NCI-H748 treated with DMSO at 0.1 percent for 48 hours (cell line): ENCODE results near the gene CACNG5.

Source experiments
- DNase-seq: peaks from one replicate; lab custom pipeline; 2025; lab: John Stamatoyannopoulos, UW

The CACNG5 gene

DNA sequence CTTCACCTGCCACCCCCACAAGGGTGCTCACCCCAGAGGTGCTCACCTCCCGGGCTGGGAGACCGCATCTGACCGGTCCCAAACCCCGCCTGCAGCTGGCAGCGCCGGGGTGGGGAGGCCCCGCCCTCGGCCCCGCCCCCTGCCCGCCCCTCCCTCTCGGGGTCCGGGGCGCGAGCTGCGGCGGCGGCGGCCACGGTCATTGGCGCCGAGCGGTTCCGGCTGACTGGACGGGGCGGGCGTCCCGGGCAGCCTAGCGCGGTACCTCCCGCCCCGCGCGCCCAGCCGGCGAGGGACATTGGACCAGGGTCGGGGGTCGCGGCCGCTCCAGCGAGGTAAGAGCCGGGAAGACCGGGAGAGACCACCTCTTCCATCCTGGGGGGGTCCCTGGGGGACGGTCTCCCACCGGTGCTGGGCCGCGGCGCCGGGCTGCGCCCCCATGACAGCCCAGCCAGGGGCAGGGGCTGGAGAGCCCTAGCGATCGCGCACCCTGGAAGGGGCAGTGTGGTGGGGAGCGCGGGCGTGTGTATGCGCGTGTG, at the start of gene CACNG5:
Gene CACNG5 (plus strand): TSS at position 199 of the 536 bp plus-strand sequence. CDS start 42,216 bp downstream, outside the sequence.
- DNase-seq, result no peak

DNA sequence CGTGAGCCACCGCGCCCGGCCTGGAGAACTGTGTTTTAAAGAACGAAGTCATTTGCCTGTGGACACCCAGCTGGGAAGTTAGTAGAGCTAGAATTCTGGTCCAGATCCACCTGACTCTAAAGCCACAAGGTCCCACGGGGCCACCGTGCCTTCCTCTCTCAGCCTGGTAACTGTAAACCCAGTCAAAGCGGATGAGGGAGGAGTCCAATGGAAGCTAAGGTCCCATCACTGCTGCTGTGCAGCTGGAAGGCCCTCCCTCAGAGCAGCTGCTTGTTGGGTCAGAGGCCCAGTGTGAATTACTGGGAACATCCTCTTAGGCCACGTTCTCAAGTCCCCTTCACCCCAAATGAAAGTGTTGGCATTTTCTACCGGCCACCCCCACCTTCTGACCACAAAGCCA, 48.8 kb upstream of the CACNG5 start:
- no peak for DNase-seq

GRCh38 chr17:66787914-66788313, 47.0 kb upstream of the CACNG5 start:
- no peak for DNase-seq

- DNase-seq, result no peak
These were observed 45.8 kb upstream of the CACNG5 start for GRCh38 chr17:66789093-66789492.

GRCh38 chr17:66789961-66790437, 44.9 kb upstream of the CACNG5 start:
- no peak for DNase-seq

DNA sequence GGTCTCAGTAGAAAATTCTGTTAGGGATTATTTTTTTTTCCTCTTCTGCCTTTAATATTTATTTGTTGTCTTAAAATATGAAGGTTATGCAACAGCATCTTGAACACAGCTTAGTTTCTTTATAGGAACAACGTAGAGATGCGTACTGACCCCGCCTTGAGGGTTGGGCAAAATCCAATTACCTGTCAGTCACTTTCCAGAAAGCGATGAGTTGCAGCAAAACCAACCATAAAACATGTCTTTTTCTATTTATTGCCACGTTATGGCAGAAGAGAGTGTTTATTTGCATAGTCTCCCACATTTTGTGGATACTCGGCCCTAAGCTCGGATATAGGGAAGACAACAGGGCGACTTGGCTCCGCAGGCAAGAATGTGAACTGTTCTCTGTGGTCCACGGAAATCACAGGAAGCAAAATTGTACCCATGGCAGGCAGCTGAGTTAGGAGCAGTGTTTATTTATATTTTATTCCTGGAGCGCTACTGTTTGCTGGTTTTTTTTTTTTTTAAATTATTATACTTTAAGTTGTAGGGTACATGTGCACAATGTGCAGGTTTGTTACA, 44.3 kb upstream of the CACNG5 start:
- no peak for DNase-seq

- DNase-seq, result no peak
These were observed 43.6 kb upstream of the CACNG5 start for GRCh38 chr17:66791347-66791746.

GRCh38 chr17:66793814-66794213, 41.1 kb upstream of the CACNG5 start:
- no peak for DNase-seq

DNA sequence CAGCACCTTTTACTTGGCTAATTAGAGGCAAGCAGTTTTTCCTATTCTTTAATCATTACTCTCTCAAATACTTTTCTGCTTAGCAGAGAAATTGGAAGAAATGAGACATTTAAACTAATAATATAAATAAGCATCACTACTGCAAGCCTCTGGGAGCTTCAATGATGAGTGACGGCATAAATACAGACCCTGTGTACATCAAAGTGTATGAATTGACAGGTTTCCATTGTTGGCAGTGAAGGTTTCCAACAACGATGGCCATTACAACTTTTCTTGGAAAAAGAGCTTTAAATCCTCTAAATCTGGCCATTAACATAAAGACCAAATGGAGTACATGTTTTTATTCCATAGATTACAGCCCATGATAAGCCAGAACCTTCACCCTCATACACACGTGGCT, 39.4 kb upstream of the CACNG5 start:
- DNase-seq, result no peak

GRCh38 chr17:66799849-66800537, 34.9 kb upstream of the CACNG5 start:
- no peak for DNase-seq

GRCh38 chr17:66803474-66803951, 31.4 kb upstream of the CACNG5 start:
- no peak for DNase-seq

- DNase-seq, result no peak
These were observed 29.4 kb upstream of the CACNG5 start for GRCh38 chr17:66805567-66805966.

GRCh38 chr17:66807182-66807581, 27.7 kb upstream of the CACNG5 start:
- DNase-seq, result no peak

DNA sequence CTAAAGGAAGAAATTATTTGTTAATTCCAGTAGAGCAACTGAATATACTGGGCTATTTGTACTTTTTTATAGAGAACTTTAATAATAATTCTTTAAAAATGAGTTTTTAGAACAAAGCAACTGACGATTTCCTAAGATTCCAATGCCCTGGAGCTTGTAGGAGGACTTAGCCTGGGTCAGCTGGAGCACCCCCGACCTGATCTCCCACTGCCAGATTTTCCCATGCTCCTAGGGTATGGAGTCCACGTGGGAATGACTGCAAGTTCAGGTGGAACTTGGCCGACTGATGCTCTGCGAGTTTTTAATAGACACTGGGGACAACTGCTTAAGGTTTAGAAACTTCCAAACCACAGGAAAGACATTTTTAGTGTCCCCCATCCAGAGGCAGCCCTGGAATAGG, 25.5 kb upstream of the CACNG5 start:
- DNase-seq, result no peak

GRCh38 chr17:66810951-66811682, 23.8 kb upstream of the CACNG5 start:
- no peak for DNase-seq

- DNase-seq, result no peak
These were observed 23.2 kb upstream of the CACNG5 start for GRCh38 chr17:66811683-66812054.

GRCh38 chr17:66812571-66812970, 22.3 kb upstream of the CACNG5 start:
- no peak for DNase-seq

DNA sequence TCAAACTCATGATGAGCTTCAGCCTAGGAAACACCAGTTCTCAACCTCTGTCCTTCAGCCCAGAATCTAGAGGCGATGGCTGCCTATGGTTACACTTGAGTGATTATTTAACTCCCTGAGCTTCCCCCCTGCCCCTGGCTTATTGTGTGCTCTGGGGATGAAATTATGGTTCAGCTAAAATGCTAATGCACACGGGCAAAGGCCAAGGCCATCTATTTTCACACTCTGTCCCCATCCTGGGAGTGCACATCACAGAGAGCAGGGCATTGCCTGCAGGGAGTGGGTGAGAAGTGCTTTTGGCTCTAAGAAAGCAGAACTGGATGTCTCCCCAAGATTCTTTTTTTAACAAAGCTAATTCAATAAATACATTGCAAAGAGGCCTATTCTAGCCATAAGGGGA, 21.6 kb upstream of the CACNG5 start:
- no peak for DNase-seq

DNA sequence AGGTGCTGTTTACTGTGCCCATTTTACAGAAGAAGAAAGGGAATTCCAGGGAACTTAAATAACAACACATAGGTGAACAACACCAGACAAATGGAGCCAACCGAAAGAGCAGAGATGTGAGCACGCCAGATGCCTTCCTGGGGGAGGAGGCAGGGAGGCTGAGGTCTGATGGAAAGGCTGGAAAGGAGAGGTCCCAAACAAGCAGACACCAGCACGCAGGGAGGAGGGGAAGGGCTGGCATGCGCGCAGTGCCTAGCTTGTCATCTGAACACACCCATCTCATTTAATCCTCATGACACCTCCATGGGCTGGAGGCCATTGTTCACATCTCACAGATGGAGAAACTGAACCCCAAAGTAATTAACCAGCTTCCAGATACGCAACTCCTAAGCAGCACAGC, 20.9 kb upstream of the CACNG5 start:
- DNase-seq, result no peak

- no peak for DNase-seq
These were observed 20.3 kb upstream of the CACNG5 start for GRCh38 chr17:66814570-66814969.

DNA sequence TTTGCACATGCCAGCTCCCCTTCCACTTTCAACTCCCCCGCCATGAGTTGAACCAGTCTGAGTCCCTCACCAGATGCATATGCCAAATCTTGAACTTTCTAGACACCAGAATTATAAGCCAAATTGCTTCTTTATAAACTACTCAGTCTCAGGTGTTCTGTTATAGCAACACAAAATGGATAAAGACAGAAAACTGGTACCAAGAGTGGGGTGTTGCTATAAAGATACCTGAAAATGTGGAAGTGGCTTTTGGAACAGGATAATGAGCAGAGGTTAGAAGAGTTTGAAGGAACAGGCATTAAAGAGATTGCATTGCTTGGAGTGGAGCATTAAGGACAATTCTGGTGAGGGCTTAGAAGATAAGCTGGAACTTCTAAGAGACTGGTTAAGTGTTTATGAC, 17.2 kb upstream of the CACNG5 start:
- no peak for DNase-seq

- no peak for DNase-seq
These were observed 15.5 kb upstream of the CACNG5 start for GRCh38 chr17:66819466-66819865.

- DNase-seq, result no peak
These were observed 12.9 kb upstream of the CACNG5 start for GRCh38 chr17:66822009-66822408.
